ENCODE data around the gene PSD.
A peak's percentile ranks its signal among the peaks of the same experiment; 100 is the strongest.

Gene PSD

GRCh38 chr10:102402512-102402896 is 16.1 kb downstream of the PSD start:
- DNase-seq = no peak

- peak; percentile 54 for DNase-seq
Measured at GRCh38 chr10:102401735-102402511, 16.7 kb downstream of the PSD start.

GRCh38 chr10:102401342-102401654 is 17.3 kb downstream of the PSD start:
- no peak for DNase-seq

- DNase-seq = no peak
Measured at GRCh38 chr10:102400598-102401341, 17.8 kb downstream of the PSD start.

GRCh38 chr10:102400076-102400475 is 18.5 kb downstream of the PSD start:
- DNase-seq = no peak

GRCh38 chr10:102399217-102400021 is 19.2 kb downstream of the PSD start:
- peak; percentile 67 for DNase-seq

- no peak for DNase-seq
Measured at GRCh38 chr10:102398172-102399020, 20.2 kb downstream of the PSD start.

- no peak for DNase-seq
Measured at GRCh38 chr10:102397222-102398171, 21.1 kb downstream of the PSD start.

- no peak for DNase-seq
Measured at GRCh38 chr10:102396730-102397151, 21.8 kb downstream of the PSD start.

GRCh38 chr10:102396317-102396650 is 22.3 kb downstream of the PSD start:
- DNase-seq = no peak

GRCh38 chr10:102395400-102396316 is 22.9 kb downstream of the PSD start, which contains the start of gene NFKB2:
Gene NFKB2 (plus strand): TSS chr10:102395705. CDS start chr10:102395960, 255 bp downstream.
- DNase-seq = peak; percentile 87

GRCh38 chr10:102394801-102395399 is 23.7 kb downstream of the PSD start:
- DNase-seq = peak; percentile 60

- peak; percentile 88 for DNase-seq
Measured at GRCh38 chr10:102394079-102394800, 24.3 kb downstream of the PSD start.

GRCh38 chr10:102393411-102394078 is 25.0 kb downstream of the PSD start:
- DNase-seq = no peak

- no peak for DNase-seq
Measured at GRCh38 chr10:102392306-102392705, 26.3 kb downstream of the PSD start.

- no peak for DNase-seq
Measured at GRCh38 chr10:102389894-102390293, 28.7 kb downstream of the PSD start.

- DNase-seq = no peak
Measured at GRCh38 chr10:102384606-102385429, 33.8 kb downstream of the PSD start.

- no peak for DNase-seq
Measured at GRCh38 chr10:102384053-102384452, 34.5 kb downstream of the PSD start.

All from kidney glomerular epithelial cell (primary cell).